Measurements from ENCODE around the gene DNAH17. TPM values are rescaled to one million over a fixed set of nuclear protein-coding genes. Genes with fewer than 3 reads are reported as not detected.

Gene DNAH17
- total and polyA plus RNA-seq, 2 of the 13 experiments (the other 11 are each of a cell fraction or from before 2014, with no cell fraction given), result 0.86 to 1.6 TPM

DNA sequence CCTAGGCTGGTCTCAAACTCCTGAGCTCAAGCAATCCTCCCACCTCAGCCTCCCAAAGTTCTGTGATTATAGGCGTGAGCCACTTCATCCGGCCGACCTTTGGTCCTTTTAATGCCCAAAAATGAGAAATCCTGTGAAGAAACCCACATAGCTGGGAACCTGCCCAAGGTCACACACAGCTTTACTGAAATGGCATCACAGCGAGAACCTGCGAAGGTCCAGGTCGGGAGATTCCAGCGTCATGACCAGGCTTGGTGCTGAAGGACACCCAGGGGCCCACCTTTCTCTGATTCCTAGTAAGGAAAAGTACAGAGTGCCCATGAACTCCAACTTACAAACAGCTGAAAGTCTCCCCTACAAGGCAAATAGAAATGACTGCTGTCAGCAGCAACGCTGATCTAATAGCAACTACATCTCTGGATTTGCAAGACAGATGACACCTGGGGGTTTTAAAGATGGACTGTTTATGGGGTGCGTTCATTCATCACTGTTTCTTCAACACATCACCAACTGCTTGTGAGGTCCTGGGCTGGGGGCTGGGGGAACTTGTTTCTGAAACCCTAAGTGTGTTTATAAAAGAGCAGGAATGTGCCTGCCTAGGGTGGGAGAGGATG, 24.5 kb upstream of the DNAH17 start (continued):
- TF ChIP-seq, protein P1, sequence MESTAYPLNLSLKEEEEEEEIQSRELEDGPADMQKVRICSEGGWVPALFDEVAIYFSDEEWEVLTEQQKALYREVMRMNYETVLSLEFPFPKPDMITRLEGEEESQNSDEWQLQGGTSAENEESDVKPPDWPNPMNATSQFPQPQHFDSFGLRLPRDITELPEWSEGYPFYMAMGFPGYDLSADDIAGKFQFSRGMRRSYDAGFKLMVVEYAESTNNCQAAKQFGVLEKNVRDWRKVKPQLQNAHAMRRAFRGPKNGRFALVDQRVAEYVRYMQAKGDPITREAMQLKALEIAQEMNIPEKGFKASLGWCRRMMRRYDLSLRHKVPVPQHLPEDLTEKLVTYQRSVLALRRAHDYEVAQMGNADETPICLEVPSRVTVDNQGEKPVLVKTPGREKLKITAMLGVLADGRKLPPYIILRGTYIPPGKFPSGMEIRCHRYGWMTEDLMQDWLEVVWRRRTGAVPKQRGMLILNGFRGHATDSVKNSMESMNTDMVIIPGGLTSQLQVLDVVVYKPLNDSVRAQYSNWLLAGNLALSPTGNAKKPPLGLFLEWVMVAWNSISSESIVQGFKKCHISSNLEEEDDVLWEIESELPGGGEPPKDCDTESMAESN (CRISPR knock-in tag; conservative IDR thresholded peaks at IDR 0.05), result peak; percentile 84
- TF ChIP-seq HNRNPUL1 (IDR thresholded peaks at IDR 0.05; ENCODE audit: low read depth, low read length), result no peak
- no peak for TF ChIP-seq NFE2 (CRISPR knock-in tag; IDR thresholded peaks at IDR 0.05)
- TF ChIP-seq, protein P2, sequence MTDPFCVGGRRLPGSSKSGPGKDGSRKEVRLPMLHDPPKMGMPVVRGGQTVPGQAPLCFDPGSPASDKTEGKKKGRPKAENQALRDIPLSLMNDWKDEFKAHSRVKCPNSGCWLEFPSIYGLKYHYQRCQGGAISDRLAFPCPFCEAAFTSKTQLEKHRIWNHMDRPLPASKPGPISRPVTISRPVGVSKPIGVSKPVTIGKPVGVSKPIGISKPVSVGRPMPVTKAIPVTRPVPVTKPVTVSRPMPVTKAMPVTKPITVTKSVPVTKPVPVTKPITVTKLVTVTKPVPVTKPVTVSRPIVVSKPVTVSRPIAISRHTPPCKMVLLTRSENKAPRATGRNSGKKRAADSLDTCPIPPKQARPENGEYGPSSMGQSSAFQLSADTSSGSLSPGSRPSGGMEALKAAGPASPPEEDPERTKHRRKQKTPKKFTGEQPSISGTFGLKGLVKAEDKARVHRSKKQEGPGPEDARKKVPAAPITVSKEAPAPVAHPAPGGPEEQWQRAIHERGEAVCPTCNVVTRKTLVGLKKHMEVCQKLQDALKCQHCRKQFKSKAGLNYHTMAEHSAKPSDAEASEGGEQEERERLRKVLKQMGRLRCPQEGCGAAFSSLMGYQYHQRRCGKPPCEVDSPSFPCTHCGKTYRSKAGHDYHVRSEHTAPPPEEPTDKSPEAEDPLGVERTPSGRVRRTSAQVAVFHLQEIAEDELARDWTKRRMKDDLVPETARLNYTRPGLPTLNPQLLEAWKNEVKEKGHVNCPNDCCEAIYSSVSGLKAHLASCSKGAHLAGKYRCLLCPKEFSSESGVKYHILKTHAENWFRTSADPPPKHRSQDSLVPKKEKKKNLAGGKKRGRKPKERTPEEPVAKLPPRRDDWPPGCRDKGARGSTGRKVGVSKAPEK (CRISPR knock-in tag; IDR thresholded peaks at IDR 0.05; ENCODE audit: borderline replicate concordance), result no peak
- TF ChIP-seq ZBTB7B (CRISPR knock-in tag; IDR thresholded peaks at IDR 0.05), result peak; percentile 97
- TF ChIP-seq PCBP1 (IDR thresholded peaks at IDR 0.05; ENCODE audit: borderline replicate concordance, low read depth, low read length), result no peak
- TF ChIP-seq, protein P3, sequence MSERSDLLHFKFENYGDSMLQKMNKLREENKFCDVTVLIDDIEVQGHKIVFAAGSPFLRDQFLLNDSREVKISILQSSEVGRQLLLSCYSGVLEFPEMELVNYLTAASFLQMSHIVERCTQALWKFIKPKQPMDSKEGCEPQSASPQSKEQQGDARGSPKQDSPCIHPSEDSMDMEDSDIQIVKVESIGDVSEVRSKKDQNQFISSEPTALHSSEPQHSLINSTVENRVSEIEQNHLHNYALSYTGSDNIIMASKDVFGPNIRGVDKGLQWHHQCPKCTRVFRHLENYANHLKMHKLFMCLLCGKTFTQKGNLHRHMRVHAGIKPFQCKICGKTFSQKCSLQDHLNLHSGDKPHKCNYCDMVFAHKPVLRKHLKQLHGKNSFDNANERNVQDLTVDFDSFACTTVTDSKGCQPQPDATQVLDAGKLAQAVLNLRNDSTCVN (CRISPR knock-in tag; IDR thresholded peaks at IDR 0.05; ENCODE audit: borderline replicate concordance), result 0 out of 2 replicates have a peak, but pooled peaks have one; percentile 73
- TF ChIP-seq ARID2 (CRISPR knock-in tag; IDR thresholded peaks at IDR 0.05; ENCODE audit: borderline replicate concordance), result peak; percentile 80
- no peak for TF ChIP-seq IKZF1 (IDR thresholded peaks at IDR 0.05)
- TF ChIP-seq, protein P4, sequence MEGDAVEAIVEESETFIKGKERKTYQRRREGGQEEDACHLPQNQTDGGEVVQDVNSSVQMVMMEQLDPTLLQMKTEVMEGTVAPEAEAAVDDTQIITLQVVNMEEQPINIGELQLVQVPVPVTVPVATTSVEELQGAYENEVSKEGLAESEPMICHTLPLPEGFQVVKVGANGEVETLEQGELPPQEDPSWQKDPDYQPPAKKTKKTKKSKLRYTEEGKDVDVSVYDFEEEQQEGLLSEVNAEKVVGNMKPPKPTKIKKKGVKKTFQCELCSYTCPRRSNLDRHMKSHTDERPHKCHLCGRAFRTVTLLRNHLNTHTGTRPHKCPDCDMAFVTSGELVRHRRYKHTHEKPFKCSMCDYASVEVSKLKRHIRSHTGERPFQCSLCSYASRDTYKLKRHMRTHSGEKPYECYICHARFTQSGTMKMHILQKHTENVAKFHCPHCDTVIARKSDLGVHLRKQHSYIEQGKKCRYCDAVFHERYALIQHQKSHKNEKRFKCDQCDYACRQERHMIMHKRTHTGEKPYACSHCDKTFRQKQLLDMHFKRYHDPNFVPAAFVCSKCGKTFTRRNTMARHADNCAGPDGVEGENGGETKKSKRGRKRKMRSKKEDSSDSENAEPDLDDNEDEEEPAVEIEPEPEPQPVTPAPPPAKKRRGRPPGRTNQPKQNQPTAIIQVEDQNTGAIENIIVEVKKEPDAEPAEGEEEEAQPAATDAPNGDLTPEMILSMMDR (CRISPR knock-in tag; IDR thresholded peaks at IDR 0.05), result peak; percentile 7; the same call in 1 of the 2 replicates
- TF ChIP-seq CHD4 (IDR thresholded peaks at IDR 0.05; ENCODE audit: borderline replicate concordance, low read length), result no peak; the same call in 1 of the 2 replicates
- peak; percentile 58; the same call in 1 of the 2 replicates for TF ChIP-seq ZNF441 (CRISPR knock-in tag; IDR thresholded peaks at IDR 0.05; ENCODE audit: borderline replicate concordance)

Data from HepG2 (cell line).